GM19351 (cell line): ENCODE measurements around the gene WASF1.

Source experiments
- ATAC-seq: cut with Tn5 transposase; IDR thresholded peaks from one replicate; pipeline ENCODE4 v1.9.1; 2021; ENCODE audit warnings: mild to moderate bottlenecking, moderate library complexity; ENCODE audit not compliant: unreplicated experiment

WASF1 gene

GRCh38 chr6:110179406-110180227 lies at the start of gene WASF1:
Gene WASF1, minus strand, starts transcription at chr6:110179670. Its CDS starts 52,069 bp downstream, at chr6:110127601.
- peak; percentile 79 for ATAC-seq

- ATAC-seq, result no peak
These were observed 46.8 kb upstream of the WASF1 start for GRCh38 chr6:110226261-110226660.

GRCh38 chr6:110221738-110222137 lies 42.3 kb upstream of the WASF1 start:
- ATAC-seq, result no peak

GRCh38 chr6:110217266-110217665 lies 37.8 kb upstream of the WASF1 start:
- ATAC-seq, result no peak

GRCh38 chr6:110216140-110216539 lies 36.7 kb upstream of the WASF1 start:
- ATAC-seq, result no peak

DNA sequence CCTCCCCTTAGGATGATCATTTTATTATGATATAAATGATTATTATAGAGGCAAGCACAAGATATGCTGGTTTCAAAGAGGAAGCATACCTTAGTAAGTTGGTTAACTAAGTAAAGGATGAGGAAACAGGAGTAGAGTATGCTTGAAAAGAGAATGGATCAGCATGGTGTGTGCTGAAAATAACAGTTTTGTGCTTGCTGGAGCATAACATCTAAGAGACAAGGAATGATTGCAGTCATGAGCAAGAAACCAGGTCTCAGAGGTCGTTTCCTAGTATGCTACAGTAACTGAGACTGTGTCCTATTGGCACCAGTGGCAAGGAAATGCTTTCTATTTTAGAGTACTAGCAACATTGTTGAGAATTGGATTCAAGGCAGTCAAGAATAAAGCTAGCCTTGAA lies 34.9 kb upstream of the WASF1 start:
- no peak for ATAC-seq

DNA sequence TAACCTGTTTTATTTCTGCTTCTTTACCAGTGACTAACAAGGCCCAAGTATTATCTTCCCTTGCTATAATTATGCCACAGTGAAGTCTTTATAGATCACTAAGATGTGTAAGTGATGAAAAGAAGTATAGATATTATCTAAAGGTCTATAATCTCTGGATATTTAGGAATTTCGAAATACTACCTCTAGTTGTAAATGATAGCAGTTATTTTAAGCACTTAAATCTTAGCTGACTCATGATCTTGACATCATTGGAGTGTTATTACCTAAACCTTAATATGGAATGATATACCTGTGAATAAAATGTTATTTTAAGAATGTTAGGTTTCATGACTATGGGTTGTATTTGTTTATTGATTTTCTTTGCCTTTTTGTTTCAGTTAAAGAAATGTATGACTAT lies 32.3 kb upstream of the WASF1 start:
- no peak for ATAC-seq

GRCh38 chr6:110207652-110208051 lies 28.2 kb upstream of the WASF1 start:
- no peak for ATAC-seq

- no peak for ATAC-seq
These were observed 21.8 kb upstream of the WASF1 start for GRCh38 chr6:110201151-110201884.

GRCh38 chr6:110198561-110198960 lies 19.1 kb upstream of the WASF1 start:
- no peak for ATAC-seq

GRCh38 chr6:110196874-110197273 lies 17.4 kb upstream of the WASF1 start:
- ATAC-seq, result no peak

- no peak for ATAC-seq
These were observed 16.2 kb upstream of the WASF1 start for GRCh38 chr6:110195639-110196038.

GRCh38 chr6:110191477-110191876 lies 12.0 kb upstream of the WASF1 start:
- no peak for ATAC-seq

- no peak for ATAC-seq
These were observed 11.3 kb upstream of the WASF1 start for GRCh38 chr6:110190726-110191125.

- no peak for ATAC-seq
These were observed 9.3 kb upstream of the WASF1 start for GRCh38 chr6:110188791-110189190.

DNA sequence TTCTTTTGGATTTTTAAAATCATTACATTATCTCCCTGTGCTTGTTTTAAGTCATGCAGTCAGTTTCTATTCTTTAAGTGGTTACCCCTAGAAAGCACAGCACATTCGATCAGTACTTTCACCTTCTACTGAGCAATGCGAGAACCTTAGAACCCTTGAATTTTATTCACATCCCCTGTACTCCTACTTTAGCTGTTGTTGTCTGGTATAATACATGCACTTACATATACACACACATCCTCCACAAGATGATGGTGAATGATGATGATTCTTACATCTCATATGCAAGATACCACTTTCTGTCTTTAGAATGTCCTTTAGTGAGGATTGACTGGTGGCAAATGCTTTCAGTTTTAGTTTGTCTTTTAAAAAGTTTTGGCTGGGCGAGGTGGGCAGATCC lies 6.4 kb upstream of the WASF1 start:
- ATAC-seq, result peak; percentile 61

DNA sequence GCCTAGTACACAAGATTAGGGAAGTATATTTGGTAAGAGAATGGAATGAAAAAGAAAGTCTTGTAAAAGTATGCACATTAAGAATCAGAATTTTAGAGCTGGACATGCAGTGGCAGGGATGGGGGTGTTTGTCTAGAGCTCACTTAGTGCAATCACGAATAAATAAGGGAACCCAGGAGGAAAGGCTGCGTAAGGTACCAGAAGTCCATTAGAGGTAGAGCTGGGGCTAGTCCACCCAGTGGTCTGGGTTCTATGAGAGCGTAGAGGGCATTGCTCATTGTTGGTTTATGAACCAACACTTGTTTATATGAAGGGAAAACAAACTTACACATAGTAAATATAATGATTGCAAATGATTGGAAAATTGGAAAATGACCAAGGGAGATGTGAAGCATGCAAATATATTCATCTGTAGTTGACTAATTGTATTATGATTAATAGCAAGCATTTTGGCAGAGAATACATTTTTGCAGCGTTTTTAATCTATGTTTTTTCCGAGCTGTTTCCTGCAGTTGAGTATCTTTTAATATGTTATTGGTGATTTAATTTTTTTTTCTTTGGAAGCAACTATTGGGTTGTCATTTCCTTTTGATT lies 3.9 kb upstream of the WASF1 start:
- ATAC-seq, result no peak

- no peak for ATAC-seq
These were observed 1.9 kb upstream of the WASF1 start for GRCh38 chr6:110181131-110182030.

GRCh38 chr6:110180228-110181008 lies 948 bp upstream of the WASF1 start, which contains the start of gene CDC40:
Gene CDC40, plus strand, starts transcription at chr6:110180427. Its CDS starts 18 bp downstream, at chr6:110180445.
- peak; percentile 40 for ATAC-seq
